Skeletal muscle satellite cell (primary cell): ENCODE measurements around the gene FAM20C.
"Not testable (repeated sequence)": the region's sequence is repeated elsewhere in the genome, so short reads cannot be mapped to it uniquely, and the experiment has no call there.

Source experiments
- H3K27me3 ChIP-seq: 2 replicates; pipeline ENCODE4 v1.7.0; 2013; ENCODE audit warnings: low read length; ENCODE audit not compliant: control insufficient read depth, insufficient read depth
- H3K36me3 ChIP-seq: 2 replicates; pipeline ENCODE4 v1.7.0; 2013; ENCODE audit warnings: mild to moderate bottlenecking, control low read depth, low read length; ENCODE audit not compliant: insufficient read depth
- H3K4me1 ChIP-seq: 2 replicates; pipeline ENCODE4 v1.7.0; 2013; ENCODE audit warnings: low read length; ENCODE audit not compliant: control insufficient read depth, insufficient read depth
- H3K4me2 ChIP-seq: 2 replicates; pipeline ENCODE4 v1.7.0; 2013; ENCODE audit warnings: mild to moderate bottlenecking, low read length
- H3K4me3 ChIP-seq: 2 replicates; pipeline ENCODE4 v1.7.0; 2013; ENCODE audit warnings: low read length
- H3K9ac ChIP-seq: 2 replicates; pipeline ENCODE4 v1.7.0; 2013; ENCODE audit warnings: mild to moderate bottlenecking, low read depth, low read length, moderate library complexity
- H3K9me3 ChIP-seq: replicated peaks from 2 replicates; pipeline ENCODE4 v1.7.0; 2013; ENCODE audit warnings: mild to moderate bottlenecking, control low read depth, low read length

The FAM20C gene

GRCh38 chr7:197413-198335 is 5.3 kb downstream of the FAM20C start:
- Histone ChIP-seq H3K36me3 (peaks cover 63% of the 10 kb centered on the region), H3K4me1 (peaks cover 23% of the 10 kb centered on the region), H3K9ac (no peak overlapping the region), H3K27me3 (no peaks in the 10 kb centered on the region), H3K9me3 (no peaks in the 10 kb centered on the region), H3K4me2 (no peak overlapping the region), H3K4me3 (no peak overlapping the region)

GRCh38 chr7:199483-200249 is 7.3 kb downstream of the FAM20C start:
- Histone ChIP-seq H3K9ac (no peak overlapping the region), H3K27me3 (no peaks in the 10 kb centered on the region), H3K36me3 (peaks cover 71% of the 10 kb centered on the region), H3K4me2 (no peak overlapping the region), H3K4me3 (no peak overlapping the region), H3K4me1 (peaks cover 22% of the 10 kb centered on the region), H3K9me3 (no peaks in the 10 kb centered on the region)

- no peak overlapping the region for H3K4me3 ChIP-seq
- peaks cover 70% of the 10 kb centered on the region for H3K36me3 ChIP-seq
- H3K4me2 ChIP-seq: no peak overlapping the region
- no peak overlapping the region for H3K9ac ChIP-seq
- H3K4me1 ChIP-seq: peaks cover 16% of the 10 kb centered on the region
- no peaks in the 10 kb centered on the region for H3K27me3 ChIP-seq
- no peaks in the 10 kb centered on the region for H3K9me3 ChIP-seq
These were observed 7.9 kb downstream of the FAM20C start for GRCh38 chr7:200290-200689.

DNA sequence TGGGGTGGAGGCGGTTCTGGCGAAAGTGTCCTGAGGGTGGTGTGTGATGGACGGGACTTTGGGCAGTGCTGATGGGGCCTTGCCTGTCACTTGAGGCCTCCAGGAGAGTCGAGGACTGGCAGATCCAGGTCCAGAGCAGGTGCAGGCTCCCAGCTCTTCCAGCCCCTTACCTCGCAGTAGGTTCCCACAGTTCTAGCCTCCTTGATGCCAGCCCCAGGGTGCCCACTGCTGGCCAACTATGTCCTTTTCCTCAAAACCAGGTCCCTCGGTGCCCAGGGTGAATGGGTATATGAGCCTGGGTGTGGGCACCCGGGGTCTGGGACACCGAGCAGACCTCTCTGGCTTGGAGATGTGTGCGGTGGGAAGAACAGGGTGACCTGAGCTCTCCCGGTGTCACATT is 8.3 kb downstream of the FAM20C start:
- H3K9ac ChIP-seq: no peak overlapping the region
- H3K4me1 ChIP-seq: peaks cover 11% of the 10 kb centered on the region
- peaks cover 66% of the 10 kb centered on the region for H3K36me3 ChIP-seq
- no peaks in the 10 kb centered on the region for H3K9me3 ChIP-seq
- no peaks in the 10 kb centered on the region for H3K27me3 ChIP-seq
- no peak overlapping the region for H3K4me3 ChIP-seq
- no peak overlapping the region for H3K4me2 ChIP-seq

DNA sequence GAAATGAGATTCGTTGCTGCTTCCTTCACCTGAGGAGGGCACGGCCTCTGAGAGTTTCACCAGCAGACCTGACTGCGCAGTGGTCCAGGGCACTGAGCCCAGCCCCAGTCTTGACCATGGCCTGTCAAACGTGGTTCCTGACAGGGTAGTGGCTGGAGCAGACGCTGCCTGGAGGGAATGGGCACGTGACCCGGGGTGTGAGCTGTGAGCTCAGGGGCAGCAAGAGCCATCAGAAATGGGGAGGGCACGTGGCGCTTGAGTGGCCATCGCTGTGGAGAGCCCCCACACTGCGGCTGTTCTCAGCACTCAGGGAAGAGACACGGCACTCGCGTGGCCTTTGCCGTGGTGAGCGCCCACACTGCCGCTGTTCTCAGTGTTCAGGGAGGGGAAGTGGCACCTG is 12.0 kb downstream of the FAM20C start:
- no peak overlapping the region for H3K4me3 ChIP-seq
- no peaks in the 10 kb centered on the region for H3K4me1 ChIP-seq
- H3K9me3 ChIP-seq: no peaks in the 10 kb centered on the region
- H3K36me3 ChIP-seq: peaks cover 34% of the 10 kb centered on the region
- no peaks in the 10 kb centered on the region for H3K27me3 ChIP-seq
- no peak overlapping the region for H3K9ac ChIP-seq
- no peak overlapping the region for H3K4me2 ChIP-seq

GRCh38 chr7:205115-206010 is 13.0 kb downstream of the FAM20C start:
- Histone ChIP-seq H3K27me3 (no peaks in the 10 kb centered on the region), H3K9me3 (no peaks in the 10 kb centered on the region), H3K4me2 (no peak overlapping the region), H3K4me1 (no peaks in the 10 kb centered on the region), H3K9ac (no peak overlapping the region), H3K36me3 (peaks cover 35% of the 10 kb centered on the region), H3K4me3 (no peak overlapping the region)

DNA sequence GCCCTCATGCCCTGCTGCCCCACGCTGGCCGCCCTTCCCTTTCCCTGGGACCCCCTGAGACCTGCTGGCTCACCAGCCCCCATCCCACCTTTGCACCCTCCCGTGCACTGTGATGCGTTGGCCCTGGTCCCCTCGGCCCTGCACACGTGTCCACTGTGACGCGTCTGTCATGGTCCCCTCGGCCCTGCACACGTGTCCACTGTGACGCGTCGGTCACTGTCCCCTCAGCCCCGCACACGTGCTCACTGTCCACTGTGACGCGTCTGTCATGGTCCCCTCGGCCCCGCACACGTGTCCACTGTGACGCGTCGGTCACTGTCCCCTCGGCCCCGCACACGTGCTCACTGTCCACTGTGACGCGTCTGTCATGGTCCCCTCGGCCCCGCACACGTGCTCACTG is 14.0 kb downstream of the FAM20C start:
- H3K9ac ChIP-seq, H3K4me3 ChIP-seq, H3K9me3 ChIP-seq, H3K27me3 ChIP-seq, H3K4me1 ChIP-seq, H3K4me2 ChIP-seq: not testable (repeated sequence)
- H3K36me3 ChIP-seq: peaks cover 28% of the 10 kb centered on the region

- Histone ChIP-seq H3K27me3 (no peaks in the 10 kb centered on the region), H3K4me2 (no peak overlapping the region), H3K9ac (no peak overlapping the region), H3K9me3 (no peaks in the 10 kb centered on the region), H3K4me1 (no peaks in the 10 kb centered on the region), H3K4me3 (no peak overlapping the region), H3K36me3 (peaks cover 24% of the 10 kb centered on the region)
These were observed 15.2 kb downstream of the FAM20C start for GRCh38 chr7:207418-208129.

- Histone ChIP-seq H3K27me3 (no peaks in the 10 kb centered on the region), H3K4me1 (no peaks in the 10 kb centered on the region), H3K9me3 (no peaks in the 10 kb centered on the region), H3K9ac (no peak overlapping the region), H3K36me3 (peaks cover 26% of the 10 kb centered on the region), H3K4me3 (no peak overlapping the region), H3K4me2 (no peak overlapping the region)
These were observed 15.8 kb downstream of the FAM20C start for GRCh38 chr7:208130-208673.

DNA sequence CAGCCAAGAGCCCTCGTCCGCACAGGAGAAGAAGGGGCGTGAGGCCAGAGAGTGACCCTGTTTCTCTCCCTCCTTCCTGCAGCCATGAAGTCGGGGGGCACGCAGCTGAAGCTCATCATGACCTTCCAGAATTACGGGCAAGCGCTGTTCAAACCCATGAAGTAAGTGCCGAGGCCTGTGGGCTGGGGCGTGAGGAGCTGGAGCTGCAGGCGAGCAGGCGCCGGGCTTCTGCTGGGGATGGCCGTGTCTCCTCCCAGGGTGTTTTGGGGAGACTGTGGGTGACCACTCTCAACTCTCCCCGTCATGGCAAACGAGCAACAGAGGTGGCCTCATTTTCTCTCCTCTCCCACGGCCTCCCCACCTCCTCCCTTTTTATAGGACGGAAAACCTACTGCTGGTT is 16.4 kb downstream of the FAM20C start:
- no peak overlapping the region for H3K4me3 ChIP-seq
- peaks cover 29% of the 10 kb centered on the region for H3K36me3 ChIP-seq
- H3K27me3 ChIP-seq: no peaks in the 10 kb centered on the region
- no peaks in the 10 kb centered on the region for H3K4me1 ChIP-seq
- H3K4me2 ChIP-seq: no peak overlapping the region
- no peak overlapping the region for H3K9ac ChIP-seq
- no peaks in the 10 kb centered on the region for H3K9me3 ChIP-seq
